ENCODE data around the gene RAI2. TPM values are rescaled to one million over a fixed set of nuclear protein-coding genes. Genes with fewer than 3 reads are reported as not detected.

The RAI2 gene
- total RNA-seq, 4 donors from 2014 or later, result 0.38 to 17.7 (median 2.5) TPM

DNA sequence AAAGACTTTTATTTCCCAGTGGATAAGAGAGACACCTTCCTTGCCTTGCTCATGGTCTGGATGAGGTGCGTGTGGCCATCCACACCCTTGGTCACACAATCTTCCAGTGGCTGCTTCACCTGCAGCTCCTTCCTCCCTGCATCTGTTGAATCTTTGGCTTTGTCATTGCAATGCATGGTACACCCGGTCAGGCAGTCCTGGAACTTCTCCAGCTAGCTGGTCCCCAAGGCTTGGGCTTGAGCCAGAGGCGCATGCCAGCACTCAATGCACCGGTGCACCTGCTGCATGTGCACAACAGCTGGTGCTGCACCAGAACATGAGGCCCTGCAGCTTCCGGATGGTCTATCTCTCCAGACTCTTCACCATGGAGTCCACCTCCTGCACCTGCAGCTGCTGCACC is 92.1 kb downstream of the RAI2 start:
- DNase-seq, result no peak

GRCh38 chrX:17767734-17768133 is 93.4 kb downstream of the RAI2 start:
- Histone ChIP-seq H3K27ac (no peak overlapping the region), H3K27me3 (no peaks in the 10 kb centered on the region), H3K36me3 (no peaks in the 10 kb centered on the region), H3K9me3 (no peaks in the 10 kb centered on the region), H3K4me3 (no peak overlapping the region), H3K4me1 (no peaks in the 10 kb centered on the region)
- no peak for TF ChIP-seq POLR2A (IDR thresholded peaks at IDR 0.05)
- TF ChIP-seq, protein P1, sequence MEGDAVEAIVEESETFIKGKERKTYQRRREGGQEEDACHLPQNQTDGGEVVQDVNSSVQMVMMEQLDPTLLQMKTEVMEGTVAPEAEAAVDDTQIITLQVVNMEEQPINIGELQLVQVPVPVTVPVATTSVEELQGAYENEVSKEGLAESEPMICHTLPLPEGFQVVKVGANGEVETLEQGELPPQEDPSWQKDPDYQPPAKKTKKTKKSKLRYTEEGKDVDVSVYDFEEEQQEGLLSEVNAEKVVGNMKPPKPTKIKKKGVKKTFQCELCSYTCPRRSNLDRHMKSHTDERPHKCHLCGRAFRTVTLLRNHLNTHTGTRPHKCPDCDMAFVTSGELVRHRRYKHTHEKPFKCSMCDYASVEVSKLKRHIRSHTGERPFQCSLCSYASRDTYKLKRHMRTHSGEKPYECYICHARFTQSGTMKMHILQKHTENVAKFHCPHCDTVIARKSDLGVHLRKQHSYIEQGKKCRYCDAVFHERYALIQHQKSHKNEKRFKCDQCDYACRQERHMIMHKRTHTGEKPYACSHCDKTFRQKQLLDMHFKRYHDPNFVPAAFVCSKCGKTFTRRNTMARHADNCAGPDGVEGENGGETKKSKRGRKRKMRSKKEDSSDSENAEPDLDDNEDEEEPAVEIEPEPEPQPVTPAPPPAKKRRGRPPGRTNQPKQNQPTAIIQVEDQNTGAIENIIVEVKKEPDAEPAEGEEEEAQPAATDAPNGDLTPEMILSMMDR (IDR thresholded peaks at IDR 0.05), result no peak
- WGBS, 2 donors, result 0 to 36% methylated on average over 1 of the region's 1 CpG
- DNase-seq, result no peak
- intact Hi-C loops (cut with DNase I), result no loop called here

More for the DNA sequence above, 92.1 kb downstream of the RAI2 start:
- H3K4me1 ChIP-seq, result no peaks in the 10 kb centered on the region
- no peak for TF ChIP-seq POLR2A (IDR thresholded peaks at IDR 0.05)
- TF ChIP-seq, protein P1 (IDR thresholded peaks at IDR 0.05), result no peak
- intact Hi-C loops (cut with DNase I), result no loop called here
- H3K27me3 ChIP-seq, result no peaks in the 10 kb centered on the region
- H3K4me3 ChIP-seq, result no peak overlapping the region
- H3K36me3 ChIP-seq, result no peaks in the 10 kb centered on the region
- no peaks in the 10 kb centered on the region for H3K9me3 ChIP-seq
- H3K27ac ChIP-seq, result no peak overlapping the region
- WGBS, 2 donors, result 61 to 87% methylated on average over 3 to 5 of the region's 5 CpGs

DNA sequence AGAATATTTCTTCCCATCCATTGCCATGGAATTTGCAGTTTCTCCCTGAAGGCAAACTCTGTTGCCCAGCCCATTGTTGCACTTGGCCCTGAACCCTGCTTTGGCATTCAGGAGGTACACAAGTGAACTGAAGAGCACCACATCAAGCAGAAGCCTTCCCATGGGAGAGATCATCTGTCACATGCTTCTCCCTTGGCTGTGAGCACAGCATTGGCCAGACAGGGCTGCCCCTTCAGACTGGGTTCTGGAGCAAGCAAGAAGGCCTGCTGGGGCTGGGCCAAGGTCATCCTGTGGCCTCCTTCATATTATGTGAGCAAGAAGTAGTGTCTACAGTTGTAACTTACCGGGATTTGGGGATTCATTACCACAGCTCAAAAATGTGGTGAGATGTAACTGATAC is 101.1 kb downstream of the RAI2 start:
- intact Hi-C loops (cut with DNase I), result no loop called here
- 53 to 100% methylated on average over 1 of the region's 1 CpG for WGBS, 2 donors

DNA sequence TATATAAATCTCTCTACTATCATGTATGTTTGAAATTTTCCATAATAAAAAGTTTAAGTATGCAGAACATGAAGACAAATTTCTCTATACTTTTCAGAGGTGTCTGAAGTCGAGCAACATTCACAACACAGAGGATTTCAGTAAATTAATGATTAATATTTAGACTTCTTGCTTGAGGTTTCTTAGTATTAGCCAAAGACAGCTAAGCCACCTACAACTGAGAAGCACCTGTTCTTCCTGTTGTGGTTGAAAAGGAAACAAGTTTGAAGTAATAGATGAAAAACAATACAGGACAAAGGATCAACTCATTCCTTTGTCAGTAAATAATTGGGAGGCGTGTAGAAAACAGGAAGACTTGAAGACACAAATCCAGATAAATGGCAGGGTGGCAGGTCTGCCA is 102.7 kb downstream of the RAI2 start:
- no peak for DNase-seq
- H3K27me3 ChIP-seq, result no peaks in the 10 kb centered on the region

More for the DNA sequence above, 101.1 kb downstream of the RAI2 start:
- no peaks in the 10 kb centered on the region for H3K27me3 ChIP-seq
- H3K27ac ChIP-seq, result peak overlapping the region in 1 of 4 donors; percentile 21
- no peaks in the 10 kb centered on the region for H3K9me3 ChIP-seq
- DNase-seq, result no peak
- no peaks in the 10 kb centered on the region for H3K4me1 ChIP-seq
- TF ChIP-seq, protein P1 (IDR thresholded peaks at IDR 0.05), result no peak
- TF ChIP-seq POLR2A (IDR thresholded peaks at IDR 0.05), result no peak
- no peaks in the 10 kb centered on the region for H3K36me3 ChIP-seq
- H3K4me3 ChIP-seq, result no peak overlapping the region

GRCh38 chrX:17750436-17750835 is 110.7 kb downstream of the RAI2 start:
- no peak for DNase-seq
- intact Hi-C loops (cut with DNase I), result no loop called here
- H3K27me3 ChIP-seq, result no peaks in the 10 kb centered on the region
- TF ChIP-seq, protein P1 (IDR thresholded peaks at IDR 0.05), result no peak
- TF ChIP-seq POLR2A (IDR thresholded peaks at IDR 0.05), result no peak
- WGBS, 2 donors, result 68 to 72% methylated on average over 3 of the region's 3 CpGs
- no peaks in the 10 kb centered on the region for H3K9me3 ChIP-seq
- no peak overlapping the region for H3K4me3 ChIP-seq
- no peak overlapping the region for H3K27ac ChIP-seq
- peaks cover 0 to 30% (median 8%) of the 10 kb centered on the region in 3 donors for H3K36me3 ChIP-seq
- no peaks in the 10 kb centered on the region for H3K4me1 ChIP-seq

More for the DNA sequence above, 102.7 kb downstream of the RAI2 start:
- H3K27ac ChIP-seq, result peak overlapping the region in 1 of 4 donors; percentile 29
- intact Hi-C loops (cut with DNase I), result no loop called here
- H3K4me1 ChIP-seq, result no peaks in the 10 kb centered on the region
- H3K4me3 ChIP-seq, result no peak overlapping the region
- no peak for TF ChIP-seq POLR2A (IDR thresholded peaks at IDR 0.05)
- TF ChIP-seq, protein P1 (IDR thresholded peaks at IDR 0.05), result no peak
- WGBS, 2 donors, result 45 to 68% methylated on average over 2 of the region's 2 CpGs
- H3K36me3 ChIP-seq, result peaks cover 0 to 2% (median 0%) of the 10 kb centered on the region in 3 donors
- H3K9me3 ChIP-seq, result no peaks in the 10 kb centered on the region

Other genes starting within 250 kb of the RAI2 start
- 10 to 100 TPM in 2 of 4 donors, 1 to 10 TPM in 2; 2.6 to 11.8 (median 7.5) TPM for gene SCML1, start 123.8 kb downstream of the RAI2 start, total RNA-seq